Ascending aorta (tissue), 2 donors: ENCODE results near the gene COL28A1. TPM values are rescaled to one million over a fixed set of nuclear protein-coding genes. Genes with fewer than 3 reads are reported as not detected.

Experiments used
- DNase-seq, 2 donors: peaks; one replicate each; pipeline ENCODE4 v3.0.0-alpha.2; 2019; ENCODE audit warnings: low spot score in 2 of 2
- H3K27ac ChIP-seq, 2 donors: fragments of 200-600 bp; sonication (generic); one replicate each; pipeline ENCODE4 v1.5.1; 2016 to 2017; ENCODE audit warnings: mild to moderate bottlenecking in 1 of 2
- H3K27me3 ChIP-seq: fragments of 200-600 bp; sonication (generic); one replicate; pipeline ENCODE4 v1.5.1; 2017
- H3K36me3 ChIP-seq, 2 donors: fragments of 200-600 bp; sonication (generic); one replicate each; pipeline ENCODE4 v1.5.1; 2016
- H3K4me1 ChIP-seq, 2 donors: fragments of 200-600 bp; sonication (generic); one replicate each; pipeline ENCODE4 v1.5.1; 2016 to 2017; ENCODE audit warnings: mild to moderate bottlenecking in 1 of 2
- H3K4me3 ChIP-seq, 2 donors: fragments of 200-600 bp; sonication (generic); one replicate each; pipeline ENCODE4 v1.5.1; 2016 to 2017; ENCODE audit warnings: mild to moderate bottlenecking in 1 of 2
- H3K9me3 ChIP-seq, 2 donors: fragments of 200-600 bp; sonication (generic); one replicate each; pipeline ENCODE4 v1.5.1; 2016
- intact Hi-C: fragments of 100-400 bp; cut with DNase I; formaldehyde crosslinking; loops from one replicate; pipeline ENCODE4 v1.15.1; 2023
- total RNA-seq: library from RNA; depleted of rRNA; stranded (reverse); fragments of >200 nt; gene quantifications from one replicate; pipeline ENCODE4 v1.1.0, GENCODE V29; 2016
- TF ChIP-seq, protein P1 (sequence below), 3 experiments: fragments of 200-600 bp in 2 of 3; fragments of 450-650 bp in 1 of 3; sonication (generic) in 2 of 3; IDR thresholded peaks; one replicate each; pipeline ENCODE4 v1.5.1; 2016 to 2019; ENCODE audit warnings: antibody characterized with exemption in 3 of 3, mild to moderate bottlenecking in 1 of 3, moderate library complexity in 1 of 3

COL28A1 gene
- total RNA-seq, 1 donor from 2014 or later: 0.11 TPM

DNA sequence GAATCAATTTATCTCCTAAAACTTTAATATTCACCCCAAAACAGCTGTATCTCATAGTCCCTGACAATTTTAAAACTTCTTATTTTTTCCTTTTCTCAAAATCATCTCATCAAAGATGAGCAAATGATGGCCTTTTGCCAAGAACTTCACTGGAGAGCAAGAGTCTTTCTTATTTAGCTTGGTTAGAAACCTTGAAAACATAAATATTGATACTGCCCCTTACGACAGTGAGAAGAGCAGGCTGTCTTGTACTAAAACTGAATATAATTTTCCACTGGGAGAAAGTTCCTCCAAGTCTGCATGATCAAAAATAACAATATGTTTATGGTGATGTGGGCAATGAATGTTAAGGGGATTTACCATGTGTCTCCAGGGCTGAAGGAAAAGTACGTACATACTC lies 109.0 kb downstream of the COL28A1 start:
- intact Hi-C loops: loop anchor here (10.0 kb wide), 1 partner anchor 108 kb away; the partner anchor contains the start of gene COL28A1
- no peak overlapping the region for H3K4me3 ChIP-seq
- TF ChIP-seq, protein P1, sequence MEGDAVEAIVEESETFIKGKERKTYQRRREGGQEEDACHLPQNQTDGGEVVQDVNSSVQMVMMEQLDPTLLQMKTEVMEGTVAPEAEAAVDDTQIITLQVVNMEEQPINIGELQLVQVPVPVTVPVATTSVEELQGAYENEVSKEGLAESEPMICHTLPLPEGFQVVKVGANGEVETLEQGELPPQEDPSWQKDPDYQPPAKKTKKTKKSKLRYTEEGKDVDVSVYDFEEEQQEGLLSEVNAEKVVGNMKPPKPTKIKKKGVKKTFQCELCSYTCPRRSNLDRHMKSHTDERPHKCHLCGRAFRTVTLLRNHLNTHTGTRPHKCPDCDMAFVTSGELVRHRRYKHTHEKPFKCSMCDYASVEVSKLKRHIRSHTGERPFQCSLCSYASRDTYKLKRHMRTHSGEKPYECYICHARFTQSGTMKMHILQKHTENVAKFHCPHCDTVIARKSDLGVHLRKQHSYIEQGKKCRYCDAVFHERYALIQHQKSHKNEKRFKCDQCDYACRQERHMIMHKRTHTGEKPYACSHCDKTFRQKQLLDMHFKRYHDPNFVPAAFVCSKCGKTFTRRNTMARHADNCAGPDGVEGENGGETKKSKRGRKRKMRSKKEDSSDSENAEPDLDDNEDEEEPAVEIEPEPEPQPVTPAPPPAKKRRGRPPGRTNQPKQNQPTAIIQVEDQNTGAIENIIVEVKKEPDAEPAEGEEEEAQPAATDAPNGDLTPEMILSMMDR (IDR thresholded peaks at IDR 0.05): no peak
- no peak for DNase-seq
- H3K36me3 ChIP-seq: no peaks in the 10 kb centered on the region
- no peak overlapping the region for H3K27ac ChIP-seq
- H3K9me3 ChIP-seq: no peaks in the 10 kb centered on the region
- no peaks in the 10 kb centered on the region for H3K27me3 ChIP-seq
- no peaks in the 10 kb centered on the region for H3K4me1 ChIP-seq

DNA sequence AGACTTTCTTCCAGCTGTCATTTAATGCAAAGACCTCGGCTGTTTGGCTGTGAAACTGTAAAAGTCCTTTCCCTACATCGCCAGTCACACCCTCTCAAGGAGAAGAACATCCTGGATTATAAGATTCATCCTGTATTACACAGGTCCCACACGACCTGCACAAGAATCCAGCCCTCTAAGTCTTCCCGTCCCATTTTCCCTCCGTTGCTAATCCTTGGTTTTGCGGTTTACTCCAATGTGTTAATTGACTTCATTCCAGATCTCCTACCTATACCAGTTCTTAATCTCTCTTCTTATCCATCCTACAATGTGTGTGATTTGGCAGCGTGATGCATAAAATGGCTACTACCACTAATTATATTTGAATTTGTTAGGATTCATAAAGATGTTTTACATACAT lies 110.4 kb downstream of the COL28A1 start:
- Histone ChIP-seq H3K27ac (no peak overlapping the region), H3K4me3 (no peak overlapping the region), H3K9me3 (no peaks in the 10 kb centered on the region), H3K36me3 (no peaks in the 10 kb centered on the region), H3K27me3 (no peaks in the 10 kb centered on the region), H3K4me1 (no peaks in the 10 kb centered on the region)
- no peak for DNase-seq
- intact Hi-C loops: loop anchor here (10.0 kb wide), 1 partner anchor 109 kb away; the partner anchor contains the start of gene COL28A1
- TF ChIP-seq, protein P1 (IDR thresholded peaks at IDR 0.05): no peak

DNA sequence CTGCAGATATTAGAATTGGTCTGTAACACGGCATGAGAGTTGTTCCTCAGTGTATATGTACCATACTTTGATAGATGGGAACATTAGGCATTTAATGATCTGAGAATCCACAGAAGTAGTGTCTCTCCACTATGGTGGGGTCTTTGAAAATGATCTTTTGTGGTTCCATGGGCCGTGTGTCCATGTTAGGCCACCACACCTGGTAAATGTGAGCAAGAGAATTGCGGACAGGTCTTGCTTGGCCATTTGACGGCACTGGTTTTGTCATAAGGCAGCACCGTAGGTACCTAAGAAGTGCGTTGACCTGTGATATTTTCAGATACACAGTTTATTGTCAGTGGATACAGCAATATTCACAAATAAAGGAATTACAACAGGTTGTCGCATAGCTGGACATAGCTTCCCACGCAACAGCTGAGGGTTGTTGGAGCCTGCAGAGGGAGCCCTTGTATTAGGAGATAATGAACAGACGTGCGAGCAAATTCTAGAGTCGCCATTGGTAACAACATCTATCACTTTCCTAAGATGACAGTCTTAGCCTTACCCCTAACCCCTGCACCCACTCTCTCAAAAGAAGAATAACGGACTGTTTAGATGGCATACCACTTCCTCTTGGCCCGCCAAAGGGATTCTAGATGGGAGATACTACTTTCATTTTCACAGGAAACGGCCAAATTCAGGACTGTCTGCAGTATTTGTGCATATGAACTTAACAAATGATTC lies 111.4 kb downstream of the COL28A1 start:
- peak; percentile 11 to 71 for DNase-seq
- Histone ChIP-seq H3K4me3 (peak overlapping the region; percentile 50 to 60), H3K27me3 (no peaks in the 10 kb centered on the region), H3K4me1 (no peaks in the 10 kb centered on the region), H3K27ac (no peak overlapping the region), H3K36me3 (no peaks in the 10 kb centered on the region), H3K9me3 (no peaks in the 10 kb centered on the region)
- TF ChIP-seq, protein P1 (IDR thresholded peaks at IDR 0.05): peak; percentile 47 to 70 (median 53)
- intact Hi-C loops: loop anchor here (5.0 to 10.0 kb wide), 2 partner anchors 110 to 793 kb away; partner anchors contain the start of gene COL28A1

DNA sequence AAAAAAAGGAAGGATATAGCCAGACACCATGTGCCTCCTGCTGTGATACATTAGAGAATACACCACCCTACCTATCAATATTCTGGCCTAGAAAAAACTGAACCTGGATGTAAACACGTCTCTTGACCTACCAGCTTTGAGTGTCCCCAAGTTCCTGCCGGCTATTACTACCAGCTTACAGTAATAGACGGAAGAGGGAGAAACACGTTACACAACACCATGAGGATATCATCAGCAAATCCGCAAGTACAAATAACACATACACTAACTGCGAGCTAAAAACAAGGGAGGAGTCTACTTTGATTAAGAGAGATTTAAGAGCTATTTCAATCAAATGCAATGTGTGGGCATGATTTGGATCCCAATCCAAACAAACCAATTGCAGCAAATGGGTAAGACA lies 113.0 kb downstream of the COL28A1 start:
- Histone ChIP-seq H3K27ac (no peak overlapping the region), H3K4me3 (no peak overlapping the region), H3K27me3 (no peaks in the 10 kb centered on the region), H3K9me3 (no peaks in the 10 kb centered on the region), H3K4me1 (no peaks in the 10 kb centered on the region), H3K36me3 (no peaks in the 10 kb centered on the region)
- TF ChIP-seq, protein P1 (IDR thresholded peaks at IDR 0.05): no peak
- DNase-seq: no peak
- intact Hi-C loops: loop anchor here (5.0 to 10.0 kb wide), 2 partner anchors 112 to 795 kb away; partner anchors contain the start of gene COL28A1

DNA sequence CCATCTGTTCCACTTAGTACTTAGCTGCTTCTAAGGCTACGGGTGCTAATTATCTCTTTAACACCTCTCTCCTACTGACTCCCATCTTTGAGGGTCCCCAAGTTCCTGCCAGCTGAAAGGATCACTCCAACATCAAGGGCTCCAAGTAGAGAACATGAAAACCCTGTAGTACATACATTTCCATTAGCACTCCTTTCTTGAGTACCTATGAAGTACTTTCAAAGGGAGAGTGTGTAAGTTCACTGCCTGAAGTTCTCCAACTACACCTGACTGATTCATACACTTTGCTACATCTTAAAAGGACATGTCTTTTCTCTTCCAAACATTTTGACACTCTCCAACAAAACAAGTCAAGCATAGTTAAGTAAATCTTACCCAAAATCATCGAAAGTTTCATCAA lies 113.8 kb downstream of the COL28A1 start:
- H3K4me1 ChIP-seq: no peaks in the 10 kb centered on the region
- DNase-seq: no peak
- intact Hi-C loops: loop anchor here (5.0 to 10.0 kb wide), 2 partner anchors 113 to 795 kb away; partner anchors contain the start of gene COL28A1

More for the DNA sequence above, 113.8 kb downstream of the COL28A1 start:
- H3K9me3 ChIP-seq: no peaks in the 10 kb centered on the region
- TF ChIP-seq, protein P1 (IDR thresholded peaks at IDR 0.05): no peak
- H3K27ac ChIP-seq: no peak overlapping the region
- H3K36me3 ChIP-seq: no peaks in the 10 kb centered on the region
- no peak overlapping the region for H3K4me3 ChIP-seq
- no peaks in the 10 kb centered on the region for H3K27me3 ChIP-seq
